Osteoblast (primary cell): ENCODE measurements around the gene RIPOR3. TPM values are rescaled to one million over a fixed set of nuclear protein-coding genes. Genes with fewer than 3 reads are reported as not detected.
"Not testable (repeated sequence)": the region's sequence is repeated elsewhere in the genome, so short reads cannot be mapped to it uniquely, and the experiment has no call there.

ENCODE experiments used
- DNase-seq: peaks from one replicate; pipeline ENCODE4 v3.0.0; 2011; ENCODE audit warnings: low spot score, mixed read lengths; ENCODE audit not compliant: insufficient read length; ENCODE audit errors: missing footprints
- H2AFZ ChIP-seq: 2 replicates; pipeline ENCODE4 v1.6.0; 2011; ENCODE audit warnings: mild to moderate bottlenecking, low read length
- H3K27ac ChIP-seq: 2 replicates; pipeline ENCODE4 v1.5.1; 2011; ENCODE audit warnings: mild to moderate bottlenecking, low read depth, low read length, moderate library complexity
- H3K27me3 ChIP-seq: 2 replicates; pipeline ENCODE4 v1.6.0; 2012; ENCODE audit warnings: mild to moderate bottlenecking, control low read depth, inconsistent platforms, low read length, moderate library complexity; ENCODE audit not compliant: insufficient read depth
- H3K36me3 ChIP-seq: 2 replicates; pipeline ENCODE4 v1.5.1; 2011; ENCODE audit warnings: mild to moderate bottlenecking, low read length, control low read depth, moderate library complexity; ENCODE audit not compliant: insufficient read depth
- H3K4me1 ChIP-seq: 2 replicates; pipeline ENCODE4 v1.5.1; 2011; ENCODE audit warnings: mild to moderate bottlenecking, low read length, control low read depth, moderate library complexity; ENCODE audit not compliant: insufficient read depth
- H3K4me2 ChIP-seq: 2 replicates; pipeline ENCODE4 v1.6.0; 2011; ENCODE audit warnings: mild to moderate bottlenecking, low read length; ENCODE audit not compliant: insufficient read depth
- H3K4me3 ChIP-seq: fragments of 200-600 bp; sonication (generic); 3 replicates; pipeline ENCODE4 v1.5.1; 2012; ENCODE audit warnings: mild to moderate bottlenecking, low read length, inconsistent platforms; ENCODE audit not compliant: insufficient read depth
- H3K79me2 ChIP-seq: 2 replicates; pipeline ENCODE4 v1.6.0; 2012; ENCODE audit warnings: mild to moderate bottlenecking, low read length, control low read depth, inconsistent platforms; ENCODE audit not compliant: insufficient read depth
- H3K9me3 ChIP-seq: 2 replicates; pipeline ENCODE4 v1.5.1; 2011; ENCODE audit warnings: low read depth, low read length, control low read depth
- H4K20me1 ChIP-seq: 2 replicates; pipeline ENCODE4 v1.6.0; 2012; ENCODE audit warnings: mild to moderate bottlenecking, low read length, control low read depth; ENCODE audit not compliant: insufficient read depth
- CTCF ChIP-seq: IDR thresholded peaks from 2 replicates; pipeline ENCODE4 v1.5.1; 2011; ENCODE audit warnings: mild to moderate bottlenecking, low read depth, low read length, moderate library complexity; ENCODE audit errors: extremely low read depth
- total RNA-seq: library from RNA; depleted of rRNA; stranded (reverse); fragments of >200 nt; gene quantifications from 2 replicates; pipeline ENCODE4 v1.2.3, GENCODE V29; 2012

The RIPOR3 gene
- total RNA-seq, 1 donor: 1.1 TPM

GRCh38 chr20:50638015-50638847, 53.1 kb downstream of the RIPOR3 start:
- not testable (repeated sequence) for H3K9me3 ChIP-seq, H3K79me2 ChIP-seq, H3K4me3 ChIP-seq, H2AFZ ChIP-seq, H3K36me3 ChIP-seq, H3K4me2 ChIP-seq, H4K20me1 ChIP-seq, H3K27me3 ChIP-seq, H3K27ac ChIP-seq
- peak; percentile 94 for DNase-seq
- peaks cover 17% of the 10 kb centered on the region for H3K4me1 ChIP-seq

- Histone ChIP-seq H3K9me3 (no peaks in the 10 kb centered on the region), H3K79me2 (no peaks in the 10 kb centered on the region), H3K4me3 (no peak overlapping the region), H3K4me1 (peaks cover 17% of the 10 kb centered on the region), H2AFZ (peak overlapping the region; percentile 69), H4K20me1 (no peaks in the 10 kb centered on the region), H3K27ac (no peak overlapping the region), H3K36me3 (no peaks in the 10 kb centered on the region), H3K4me2 (peak overlapping the region; percentile 29), H3K27me3 (peaks cover 13% of the 10 kb centered on the region)
- no peak for TF ChIP-seq CTCF
- DNase-seq: peak; percentile 51
These were observed 54.5 kb downstream of the RIPOR3 start for GRCh38 chr20:50636601-50637540.

- peak; percentile 93 for TF ChIP-seq CTCF
- Histone ChIP-seq H3K36me3 (no peaks in the 10 kb centered on the region), H3K4me1 (peaks cover 17% of the 10 kb centered on the region), H3K27me3 (peaks cover 13% of the 10 kb centered on the region), H3K4me3 (no peak overlapping the region), H3K4me2 (peak overlapping the region; percentile 43), H3K9me3 (no peaks in the 10 kb centered on the region), H2AFZ (peak overlapping the region; percentile 60), H3K27ac (no peak overlapping the region), H3K79me2 (no peaks in the 10 kb centered on the region), H4K20me1 (no peaks in the 10 kb centered on the region)
- DNase-seq: peak; percentile 92
These were observed 55.4 kb downstream of the RIPOR3 start for GRCh38 chr20:50635676-50636600.

- no peak for DNase-seq
- Histone ChIP-seq H3K4me2 (peak overlapping the region; percentile 43), H3K4me1 (peaks cover 17% of the 10 kb centered on the region), H2AFZ (no peak overlapping the region), H3K27me3 (peaks cover 13% of the 10 kb centered on the region), H3K36me3 (no peaks in the 10 kb centered on the region), H3K79me2 (no peaks in the 10 kb centered on the region), H3K9me3 (no peaks in the 10 kb centered on the region), H3K27ac (no peak overlapping the region), H3K4me3 (no peak overlapping the region), H4K20me1 (no peaks in the 10 kb centered on the region)
- TF ChIP-seq CTCF: no peak
These were observed 56.3 kb downstream of the RIPOR3 start for GRCh38 chr20:50635014-50635557.
